RPMI7951 (cell line): ENCODE results near the gene RRP15. TPM values are rescaled to one million over a fixed set of nuclear protein-coding genes. Genes with fewer than 3 reads are reported as not detected.

Source experiments
- DNase-seq: peaks from one replicate; pipeline ENCODE4 v3.0.0-alpha.2; 2012; ENCODE audit warnings: low read depth
- total RNA-seq: library from RNA; depleted of rRNA; stranded (reverse); fragments of >200 nt; shearing (Covaris generic); gene quantifications from 2 replicates; pipeline ENCODE4 v1.2.3, GENCODE V29; 2014

The RRP15 gene
- total RNA-seq, 1 experiment from 2014 or later: 5.3 TPM

- no peak for DNase-seq
These were observed 77.5 kb downstream of the RRP15 start for GRCh38 chr1:218362418-218363076.

- DNase-seq: no peak
These were observed 78.0 kb downstream of the RRP15 start for GRCh38 chr1:218363141-218363540.

- no peak for DNase-seq
These were observed 79.1 kb downstream of the RRP15 start for GRCh38 chr1:218364028-218364710.

- DNase-seq: no peak
These were observed 80.3 kb downstream of the RRP15 start for GRCh38 chr1:218365226-218365999.

- peak; percentile 11 for DNase-seq
These were observed 81.4 kb downstream of the RRP15 start for GRCh38 chr1:218366322-218367052.

GRCh38 chr1:218367118-218367517 is 82.0 kb downstream of the RRP15 start:
- no peak for DNase-seq

GRCh38 chr1:218368686-218369085 is 83.6 kb downstream of the RRP15 start:
- no peak for DNase-seq

- DNase-seq: peak; percentile 71
These were observed 84.8 kb downstream of the RRP15 start for GRCh38 chr1:218369688-218370511.

- DNase-seq: peak; percentile 80
These were observed 87.0 kb downstream of the RRP15 start for GRCh38 chr1:218371927-218372672.

- DNase-seq: peak; percentile 63
These were observed 89.6 kb downstream of the RRP15 start for GRCh38 chr1:218374401-218375353.

GRCh38 chr1:218376722-218377121 is 91.6 kb downstream of the RRP15 start:
- no peak for DNase-seq

GRCh38 chr1:218377143-218377660 is 92.1 kb downstream of the RRP15 start:
- DNase-seq: peak; percentile 97

- peak; percentile 80 for DNase-seq
These were observed 95.3 kb downstream of the RRP15 start for GRCh38 chr1:218380125-218380977.

GRCh38 chr1:218382261-218382660 is 97.2 kb downstream of the RRP15 start:
- no peak for DNase-seq

GRCh38 chr1:218383051-218383450 is 98.0 kb downstream of the RRP15 start:
- no peak for DNase-seq

- DNase-seq: peak; percentile 28
These were observed 98.6 kb downstream of the RRP15 start for GRCh38 chr1:218383681-218384080.

GRCh38 chr1:218384581-218384993 is 99.5 kb downstream of the RRP15 start:
- DNase-seq: peak; percentile 90
